H9 (cell line): ENCODE measurements around the gene MPL. TPM values are rescaled to one million over a fixed set of nuclear protein-coding genes. Genes with fewer than 3 reads are reported as not detected.

Source experiments
- DNase-seq: peaks from one replicate; pipeline ENCODE4 v3.0.0-alpha.2; 2017
- H2AFZ ChIP-seq: one replicate; pipeline ENCODE4 v1.6.1; 2013; ENCODE audit warnings: mild to moderate bottlenecking, low read length, control low read depth, moderate library complexity
- H2AK5ac ChIP-seq: 2 replicates; pipeline ENCODE4 v1.6.1; 2013; ENCODE audit warnings: low read length, control low read depth, mixed read lengths; ENCODE audit not compliant: insufficient read length
- H2BK120ac ChIP-seq: one replicate; pipeline ENCODE4 v1.6.1; 2013; ENCODE audit warnings: low read depth, mild to moderate bottlenecking, low read length, control low read depth, inconsistent platforms; ENCODE audit not compliant: poor library complexity, severe bottlenecking
- H2BK12ac ChIP-seq: 2 replicates; pipeline ENCODE4 v1.6.1; 2013; ENCODE audit warnings: low read length, control low read depth, mixed read lengths, low read depth; ENCODE audit not compliant: insufficient read length
- H2BK15ac ChIP-seq: 2 replicates; pipeline ENCODE4 v1.6.1; 2013; ENCODE audit warnings: low read depth, low read length, control low read depth
- H2BK20ac ChIP-seq: one replicate; pipeline ENCODE4 v1.6.1; 2013; ENCODE audit warnings: low read depth, mild to moderate bottlenecking, low read length, control low read depth, inconsistent platforms; ENCODE audit not compliant: poor library complexity, severe bottlenecking
- H2BK5ac ChIP-seq: 2 replicates; pipeline ENCODE4 v1.6.1; 2013; ENCODE audit warnings: low read length, control low read depth, mixed read lengths; ENCODE audit not compliant: insufficient read length
- H3K14ac ChIP-seq: 2 replicates; pipeline ENCODE4 v1.6.1; 2013; ENCODE audit warnings: low read length, control low read depth; ENCODE audit not compliant: insufficient read depth
- H3K18ac ChIP-seq: 2 replicates; pipeline ENCODE4 v1.6.1; 2013; ENCODE audit warnings: low read depth, mild to moderate bottlenecking, mixed read lengths, low read length, control low read depth; ENCODE audit not compliant: insufficient read length
- H3K23ac ChIP-seq: 2 replicates; pipeline ENCODE4 v1.6.1; 2013; ENCODE audit warnings: low read length, control low read depth, mixed read lengths, low read depth; ENCODE audit not compliant: insufficient read length
- H3K23me2 ChIP-seq: 2 replicates; pipeline ENCODE4 v1.6.1; 2013; ENCODE audit warnings: low read depth, mild to moderate bottlenecking, mixed read lengths, low read length, control low read depth; ENCODE audit not compliant: insufficient read length, poor library complexity, severe bottlenecking
- H3K27ac ChIP-seq: 2 replicates; pipeline ENCODE4 v1.5.1; 2013; ENCODE audit warnings: low read length, control low read depth, mixed read lengths, low read depth; ENCODE audit not compliant: insufficient read length
- H3K27me3 ChIP-seq: 2 replicates; pipeline ENCODE4 v1.6.1; 2013; ENCODE audit warnings: low read length, control low read depth, inconsistent platforms; ENCODE audit not compliant: insufficient read depth
- H3K4ac ChIP-seq: 2 replicates; pipeline ENCODE4 v1.6.1; 2013; ENCODE audit warnings: low read depth, mild to moderate bottlenecking, control low read depth, inconsistent platforms, low read length, moderate library complexity
- H3K4me1 ChIP-seq: 2 replicates; pipeline ENCODE4 v1.6.1; 2013; ENCODE audit warnings: low read length, control low read depth, inconsistent platforms; ENCODE audit not compliant: insufficient read depth
- H3K4me2 ChIP-seq: 2 replicates; pipeline ENCODE4 v1.6.1; 2013; ENCODE audit warnings: low read length, control low read depth, mixed read lengths; ENCODE audit not compliant: insufficient read length, insufficient read depth
- H3K56ac ChIP-seq: 2 replicates; pipeline ENCODE4 v1.6.1; 2013; ENCODE audit warnings: low read depth, mild to moderate bottlenecking, mixed read lengths, low read length, control low read depth; ENCODE audit not compliant: insufficient read length
- H3K79me1 ChIP-seq: 2 replicates; pipeline ENCODE4 v1.6.1; 2013; ENCODE audit warnings: low read depth, mild to moderate bottlenecking, moderate library complexity, low read length, control low read depth, inconsistent platforms; ENCODE audit not compliant: insufficient read depth, poor library complexity, severe bottlenecking
- H3K79me2 ChIP-seq: 2 replicates; pipeline ENCODE4 v1.6.1; 2013; ENCODE audit warnings: low read length, control low read depth, inconsistent platforms; ENCODE audit not compliant: insufficient read depth
- H3K9ac ChIP-seq: 2 replicates; pipeline ENCODE4 v1.6.1; 2013; ENCODE audit warnings: low read length, control low read depth, mixed read lengths; ENCODE audit not compliant: insufficient read length; ENCODE audit errors: extremely low read depth
- H3K9me3 ChIP-seq: one replicate; pipeline ENCODE4 v1.6.1; 2013; ENCODE audit warnings: low read depth, low read length, inconsistent platforms; ENCODE audit not compliant: control insufficient read depth
- H3T11ph ChIP-seq: one replicate; pipeline ENCODE4 v1.6.1; 2013; ENCODE audit warnings: mild to moderate bottlenecking, low read length, control low read depth, inconsistent platforms
- H4K20me1 ChIP-seq: one replicate; pipeline ENCODE4 v1.6.1; 2013; ENCODE audit not compliant: control insufficient read depth, insufficient read length, insufficient read depth
- H4K5ac ChIP-seq: 2 replicates; pipeline ENCODE4 v1.6.1; 2013; ENCODE audit warnings: low read depth, mild to moderate bottlenecking, mixed read lengths, low read length, control low read depth; ENCODE audit not compliant: insufficient read length
- H4K8ac ChIP-seq: replicated peaks from 2 replicates; pipeline ENCODE4 v1.6.1; 2013; ENCODE audit warnings: low read length, control low read depth, mixed read lengths, low read depth; ENCODE audit not compliant: insufficient read length
- H4K91ac ChIP-seq: 2 replicates; pipeline ENCODE4 v1.6.1; 2013; ENCODE audit warnings: low read depth, mild to moderate bottlenecking, moderate library complexity, mixed read lengths, low read length, control low read depth; ENCODE audit not compliant: insufficient read length
- H3K27ac Mint-ChIP-seq, 3 experiments: 2 replicates in 2 of 3; 3 replicates in 1 of 3; pipeline ENCODE4 v1.8.0; 2020 to 2021; ENCODE audit warnings: mixed read lengths in 3 of 3, mild to moderate bottlenecking in 1 of 3, moderate library complexity in 1 of 3
- H3K27me3 Mint-ChIP-seq: 2 replicates; pipeline ENCODE4 v1.8.0; 2021; ENCODE audit warnings: low read depth, mild to moderate bottlenecking, moderate library complexity, mixed read lengths
- H3K36me3 Mint-ChIP-seq, 3 experiments: 2 replicates in 2 of 3; 3 replicates in 1 of 3; pipeline ENCODE4 v1.8.0; 2020 to 2021; ENCODE audit warnings: low read depth in 3 of 3, mixed read lengths in 3 of 3; ENCODE audit not compliant: insufficient read depth in 1 of 3
- H3K4me1 Mint-ChIP-seq, 2 experiments: 2 replicates each; pipeline ENCODE4 v1.8.0; 2020; ENCODE audit warnings: mixed read lengths in 2 of 2
- H3K4me3 Mint-ChIP-seq, 2 experiments: 2 replicates in 1 of 2; 3 replicates in 1 of 2; pipeline ENCODE4 v1.8.0; 2020 to 2021; ENCODE audit warnings: mild to moderate bottlenecking in 2 of 2, mixed read lengths in 2 of 2, moderate library complexity in 1 of 2
- H3K9me3 Mint-ChIP-seq, 2 experiments: 2 replicates in 1 of 2; 3 replicates in 1 of 2; pipeline ENCODE4 v1.8.0; 2020; ENCODE audit warnings: mild to moderate bottlenecking in 2 of 2, mixed read lengths in 2 of 2, moderate library complexity in 1 of 2
- WGBS: extraction: QIAGEN DNeasy Blood & Tissue Kit; methylation state at CpG from one replicate; pipeline ENCODE4 v1.1.7; 2013; ENCODE audit warnings: missing lambda C conversion rate, low lambda C conversion rate, mixed read lengths; ENCODE audit not compliant: insufficient read length; ENCODE audit errors: extremely low coverage; 5-methylcytosine and 5-hydroxymethylcytosine counted together
- total RNA-seq: library from RNA; stranded (reverse); gene quantifications from 2 replicates; pipeline ENCODE4 v1.2.1, GENCODE V29; 2021
- TF ChIP-seq, protein P1 (sequence below): fragments of 200-600 bp; sonication (generic); conservative IDR thresholded peaks from 3 replicates; pipeline ENCODE4 v1.8.0; 2021; ENCODE audit warnings: antibody characterized with exemption, mild to moderate bottlenecking

The MPL gene
- total RNA-seq, 1 experiment from 2014 or later: not detected

DNA sequence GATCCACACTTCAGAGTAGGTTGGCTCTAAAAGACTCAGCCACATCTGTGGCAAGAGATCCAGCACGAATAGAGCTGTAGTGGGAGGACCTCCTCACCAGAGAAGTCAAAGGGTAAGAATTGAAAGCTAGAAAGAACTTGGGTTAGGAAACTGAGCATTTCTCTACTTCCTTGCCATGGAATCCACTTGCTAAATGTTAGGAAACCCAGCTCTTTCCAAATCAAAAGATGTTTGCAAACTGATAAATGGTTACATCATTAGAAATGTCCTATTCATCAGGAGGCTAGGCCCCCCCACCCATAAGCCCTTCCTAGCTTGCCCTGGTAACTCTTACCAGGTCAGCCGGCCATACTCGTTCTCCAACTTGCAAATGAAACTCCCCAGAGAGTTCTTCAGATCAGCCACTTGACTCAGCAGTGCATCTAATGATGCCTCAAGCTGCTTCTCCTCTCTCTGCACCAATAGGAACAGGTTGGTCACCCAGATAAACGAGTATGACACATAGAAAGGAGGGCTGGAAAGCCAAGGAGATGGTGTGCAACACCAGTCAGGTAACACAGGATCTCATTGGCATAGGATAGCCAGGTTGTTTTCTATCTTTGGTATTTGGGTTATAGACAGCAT, 50.5 kb downstream of the MPL start:
- no CpG with 5 or more reads among the region's 4 CpGs for WGBS
- peak overlapping the region; percentile 73 for H3K4me2 ChIP-seq
- H3K14ac ChIP-seq: no peak overlapping the region
- H2BK5ac ChIP-seq: no peak overlapping the region
- no peak overlapping the region for H2BK20ac ChIP-seq
- H3K79me2 ChIP-seq: peaks cover 1% of the 10 kb centered on the region; the same call in 1 of the 2 replicates
- H3K79me1 ChIP-seq: peaks cover 2% of the 10 kb centered on the region
- no peak overlapping the region for H3K4ac ChIP-seq
- H2AK5ac ChIP-seq: no peak overlapping the region
- no peaks in the 10 kb centered on the region for H3K4me1 ChIP-seq
- no peaks in the 10 kb centered on the region; a peak in 1 of 5 replicates for H3K9me3 Mint-ChIP-seq
- no peak overlapping the region for H2BK15ac ChIP-seq
- no peak overlapping the region for H3K23ac ChIP-seq
- H3K56ac ChIP-seq: no peak overlapping the region
- H3K4me3 Mint-ChIP-seq: peak overlapping the region; percentile 100
- H3K27ac Mint-ChIP-seq: no peak overlapping the region
- H3T11ph ChIP-seq: no peak overlapping the region
- no peaks in the 10 kb centered on the region for H3K27me3 Mint-ChIP-seq
- H4K8ac ChIP-seq: no peak overlapping the region
- DNase-seq: no peak
- H3K4me1 Mint-ChIP-seq: peaks cover 14 to 16% of the 10 kb centered on the region in 2 experiments
- H3K18ac ChIP-seq: no peak overlapping the region
- peaks cover 7% of the 10 kb centered on the region for H3K23me2 ChIP-seq
- H3K9ac ChIP-seq: no peak overlapping the region
- H3K27ac ChIP-seq: no peak overlapping the region
- no peak overlapping the region for H4K5ac ChIP-seq
- H2AFZ ChIP-seq: no peak overlapping the region
- peaks cover 5 to 50% (median 35%) of the 10 kb centered on the region in 3 experiments; a peak in 6 of 7 replicates for H3K36me3 Mint-ChIP-seq
- no peak overlapping the region for H2BK120ac ChIP-seq
- no peaks in the 10 kb centered on the region for H4K20me1 ChIP-seq
- no peak overlapping the region for H4K91ac ChIP-seq
- no peak overlapping the region for H2BK12ac ChIP-seq
- no peaks in the 10 kb centered on the region for H3K27me3 ChIP-seq
- TF ChIP-seq, protein P1, sequence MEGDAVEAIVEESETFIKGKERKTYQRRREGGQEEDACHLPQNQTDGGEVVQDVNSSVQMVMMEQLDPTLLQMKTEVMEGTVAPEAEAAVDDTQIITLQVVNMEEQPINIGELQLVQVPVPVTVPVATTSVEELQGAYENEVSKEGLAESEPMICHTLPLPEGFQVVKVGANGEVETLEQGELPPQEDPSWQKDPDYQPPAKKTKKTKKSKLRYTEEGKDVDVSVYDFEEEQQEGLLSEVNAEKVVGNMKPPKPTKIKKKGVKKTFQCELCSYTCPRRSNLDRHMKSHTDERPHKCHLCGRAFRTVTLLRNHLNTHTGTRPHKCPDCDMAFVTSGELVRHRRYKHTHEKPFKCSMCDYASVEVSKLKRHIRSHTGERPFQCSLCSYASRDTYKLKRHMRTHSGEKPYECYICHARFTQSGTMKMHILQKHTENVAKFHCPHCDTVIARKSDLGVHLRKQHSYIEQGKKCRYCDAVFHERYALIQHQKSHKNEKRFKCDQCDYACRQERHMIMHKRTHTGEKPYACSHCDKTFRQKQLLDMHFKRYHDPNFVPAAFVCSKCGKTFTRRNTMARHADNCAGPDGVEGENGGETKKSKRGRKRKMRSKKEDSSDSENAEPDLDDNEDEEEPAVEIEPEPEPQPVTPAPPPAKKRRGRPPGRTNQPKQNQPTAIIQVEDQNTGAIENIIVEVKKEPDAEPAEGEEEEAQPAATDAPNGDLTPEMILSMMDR: no peak
- H3K9me3 ChIP-seq: no peaks in the 10 kb centered on the region
